Ectodermal cell (in vitro differentiated cells): ENCODE data around the gene PRLR.

Source experiments
- H3K27ac ChIP-seq: 2 replicates; pipeline ENCODE4 v1.7.0; 2013; ENCODE audit warnings: mild to moderate bottlenecking, low read depth, low read length; ENCODE audit not compliant: insufficient read depth, poor library complexity, severe bottlenecking
- H3K27me3 ChIP-seq: 2 replicates; pipeline ENCODE4 v1.7.0; 2013; ENCODE audit warnings: mild to moderate bottlenecking, low read length; ENCODE audit not compliant: insufficient read depth, control insufficient read depth, poor library complexity, severe bottlenecking
- H3K36me3 ChIP-seq: one replicate; pipeline ENCODE4 v1.7.0; 2013; ENCODE audit warnings: low read length; ENCODE audit not compliant: control insufficient read depth, insufficient read depth
- H3K4me1 ChIP-seq: one replicate; pipeline ENCODE4 v1.7.0; 2013; ENCODE audit warnings: low read length; ENCODE audit not compliant: control insufficient read depth, insufficient read depth
- H3K4me3 ChIP-seq: 2 replicates; pipeline ENCODE4 v1.7.0; 2013; ENCODE audit warnings: low read depth, low read length, control low read depth; ENCODE audit not compliant: insufficient read depth
- H3K9me3 ChIP-seq: 2 replicates; pipeline ENCODE4 v1.7.0; 2013; ENCODE audit warnings: mild to moderate bottlenecking, low read length, moderate library complexity; ENCODE audit not compliant: control insufficient read depth
- WGBS, 2 experiments: methylation state at CpG; one replicate each; pipeline ENCODE4 v1.1.7; 2013; ENCODE audit warnings: missing lambda C conversion rate in 2 of 2; 5-methylcytosine and 5-hydroxymethylcytosine counted together

PRLR gene

GRCh38 chr5:35152733-35153132, 77.6 kb downstream of the PRLR start:
- Histone ChIP-seq H3K27ac (no peak overlapping the region), H3K9me3 (no peaks in the 10 kb centered on the region), H3K36me3 (no peaks in the 10 kb centered on the region), H3K27me3 (no peaks in the 10 kb centered on the region), H3K4me3 (no peak overlapping the region), H3K4me1 (no peaks in the 10 kb centered on the region)
- WGBS, 2 experiments, result 94 to 97% methylated on average over 1 of the region's 1 CpG

- WGBS, 2 experiments, result 96 to 100% methylated on average over 1 of the region's 1 CpG
Observed at GRCh38 chr5:35151146-35151920, 79.0 kb downstream of the PRLR start.

GRCh38 chr5:35149041-35149440, 81.2 kb downstream of the PRLR start:
- 89% methylated on average over 1 of the region's 1 CpG; no CpG with 5 or more reads in 1 of the 2 experiments for WGBS, 2 experiments
- Histone ChIP-seq H3K4me3 (no peak overlapping the region), H3K27me3 (no peaks in the 10 kb centered on the region), H3K9me3 (no peaks in the 10 kb centered on the region), H3K27ac (no peak overlapping the region), H3K36me3 (no peaks in the 10 kb centered on the region), H3K4me1 (peaks cover 9% of the 10 kb centered on the region)

More at GRCh38 chr5:35151146-35151920, 79.0 kb downstream of the PRLR start:
- H3K4me1 ChIP-seq, result peaks cover 6% of the 10 kb centered on the region
- no peaks in the 10 kb centered on the region for H3K27me3 ChIP-seq
- H3K4me3 ChIP-seq, result no peak overlapping the region
- no peaks in the 10 kb centered on the region for H3K9me3 ChIP-seq
- no peaks in the 10 kb centered on the region for H3K36me3 ChIP-seq
- no peak overlapping the region for H3K27ac ChIP-seq

- Histone ChIP-seq H3K4me1 (peaks cover 9% of the 10 kb centered on the region), H3K9me3 (no peaks in the 10 kb centered on the region), H3K27me3 (no peaks in the 10 kb centered on the region), H3K4me3 (no peak overlapping the region), H3K36me3 (no peaks in the 10 kb centered on the region), H3K27ac (no peak overlapping the region)
- WGBS, 2 experiments, result 45% methylated on average over 3 of the region's 3 CpGs
Observed at GRCh38 chr5:35146406-35146805, 83.9 kb downstream of the PRLR start.

- H3K27ac ChIP-seq, result no peak overlapping the region
- H3K9me3 ChIP-seq, result no peaks in the 10 kb centered on the region
- H3K4me3 ChIP-seq, result no peak overlapping the region
- no peaks in the 10 kb centered on the region for H3K27me3 ChIP-seq
- no peaks in the 10 kb centered on the region for H3K36me3 ChIP-seq
- WGBS, 2 experiments, result 92 to 100% methylated on average over 2 of the region's 2 CpGs
- peaks cover 9% of the 10 kb centered on the region for H3K4me1 ChIP-seq
Observed at GRCh38 chr5:35145691-35146317, 84.5 kb downstream of the PRLR start.

- Histone ChIP-seq H3K9me3 (no peaks in the 10 kb centered on the region), H3K27me3 (no peaks in the 10 kb centered on the region), H3K27ac (no peak overlapping the region), H3K4me1 (peaks cover 9% of the 10 kb centered on the region), H3K4me3 (no peak overlapping the region), H3K36me3 (no peaks in the 10 kb centered on the region)
- 93 to 95% methylated on average over 5 of the region's 5 CpGs for WGBS, 2 experiments
Observed at GRCh38 chr5:35145012-35145411, 85.3 kb downstream of the PRLR start.

- Histone ChIP-seq H3K4me1 (peaks cover 9% of the 10 kb centered on the region), H3K36me3 (no peaks in the 10 kb centered on the region), H3K4me3 (no peak overlapping the region), H3K9me3 (no peaks in the 10 kb centered on the region), H3K27ac (no peak overlapping the region), H3K27me3 (no peaks in the 10 kb centered on the region)
- 93 to 100% methylated on average over 3 of the region's 3 CpGs for WGBS, 2 experiments
Observed at GRCh38 chr5:35143841-35144240, 86.4 kb downstream of the PRLR start.

- Histone ChIP-seq H3K36me3 (no peaks in the 10 kb centered on the region), H3K27me3 (no peaks in the 10 kb centered on the region), H3K27ac (no peak overlapping the region), H3K9me3 (no peaks in the 10 kb centered on the region), H3K4me1 (peaks cover 7% of the 10 kb centered on the region), H3K4me3 (no peak overlapping the region)
- 95 to 97% methylated on average over 2 to 4 of the region's 4 CpGs for WGBS, 2 experiments
Observed at GRCh38 chr5:35141739-35142138, 88.5 kb downstream of the PRLR start.

- 100% methylated on average over 1 of the region's 1 CpG; no CpG with 5 or more reads in 1 of the 2 experiments for WGBS, 2 experiments
- H3K4me3 ChIP-seq, result no peak overlapping the region
- no peaks in the 10 kb centered on the region for H3K4me1 ChIP-seq
- H3K9me3 ChIP-seq, result no peaks in the 10 kb centered on the region
- H3K27ac ChIP-seq, result no peak overlapping the region
- no peaks in the 10 kb centered on the region for H3K27me3 ChIP-seq
- H3K36me3 ChIP-seq, result no peaks in the 10 kb centered on the region
Observed at GRCh38 chr5:35138232-35138631, 92.1 kb downstream of the PRLR start.

- no peaks in the 10 kb centered on the region for H3K27me3 ChIP-seq
- WGBS, 2 experiments, result 92 to 93% methylated on average over 4 of the region's 4 CpGs
Observed at GRCh38 chr5:35136386-35136785, 93.9 kb downstream of the PRLR start.

More at GRCh38 chr5:35136386-35136785, 93.9 kb downstream of the PRLR start:
- Histone ChIP-seq H3K4me3 (no peak overlapping the region), H3K36me3 (no peaks in the 10 kb centered on the region), H3K4me1 (no peaks in the 10 kb centered on the region), H3K9me3 (no peaks in the 10 kb centered on the region), H3K27ac (no peak overlapping the region)
